Stimulated activated CD4-positive, alpha-beta T cell treated with anti-CD3 and anti-CD28 coated beads, Interleukin-4, amount 100 ng/mL, for 4 hours (primary cell): ENCODE results near the gene TTC34.

Experiments
- DNase-seq, 2 experiments: peaks; one replicate each; pipeline ENCODE4 v3.0.0-alpha.2; 2020

The TTC34 gene

DNA sequence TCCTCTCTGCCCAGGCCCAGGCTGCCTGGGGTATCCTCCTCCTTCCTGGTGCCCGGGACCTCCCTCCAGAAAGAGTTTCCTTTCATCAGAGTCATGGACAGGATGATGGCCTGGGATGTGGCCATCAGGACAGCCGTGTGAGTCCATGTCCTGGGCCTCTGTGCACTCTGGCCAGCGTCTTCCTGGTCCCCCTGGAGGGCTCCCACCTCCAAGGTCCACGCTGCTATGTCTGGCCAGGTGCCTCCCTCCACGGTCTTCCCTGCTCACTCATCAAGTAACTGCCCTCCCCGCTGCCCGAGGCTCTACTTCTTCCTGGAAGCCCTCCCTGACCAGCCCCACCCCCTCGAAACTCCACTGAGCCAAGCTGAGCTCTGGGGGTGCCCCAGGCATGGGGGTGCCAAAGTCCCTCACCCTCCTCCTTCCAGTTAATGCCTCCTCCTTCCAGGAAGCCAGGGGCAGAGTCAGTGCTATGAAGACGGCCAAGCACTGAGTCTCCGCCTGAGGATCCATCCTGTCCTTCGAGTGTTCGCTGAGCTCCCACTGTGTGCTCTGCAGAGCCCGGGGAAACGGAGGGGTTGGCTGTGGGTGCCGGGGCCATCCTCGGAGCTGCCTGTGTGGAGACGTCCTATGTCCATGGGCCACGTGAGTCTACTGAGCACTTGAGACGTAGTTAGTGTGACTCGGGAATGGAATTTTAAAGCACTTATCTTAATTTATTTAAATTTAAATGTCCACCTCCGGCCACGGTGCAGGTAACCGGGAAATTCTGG lies 28.5 kb upstream of the TTC34 start:
- no peak for DNase-seq

DNA sequence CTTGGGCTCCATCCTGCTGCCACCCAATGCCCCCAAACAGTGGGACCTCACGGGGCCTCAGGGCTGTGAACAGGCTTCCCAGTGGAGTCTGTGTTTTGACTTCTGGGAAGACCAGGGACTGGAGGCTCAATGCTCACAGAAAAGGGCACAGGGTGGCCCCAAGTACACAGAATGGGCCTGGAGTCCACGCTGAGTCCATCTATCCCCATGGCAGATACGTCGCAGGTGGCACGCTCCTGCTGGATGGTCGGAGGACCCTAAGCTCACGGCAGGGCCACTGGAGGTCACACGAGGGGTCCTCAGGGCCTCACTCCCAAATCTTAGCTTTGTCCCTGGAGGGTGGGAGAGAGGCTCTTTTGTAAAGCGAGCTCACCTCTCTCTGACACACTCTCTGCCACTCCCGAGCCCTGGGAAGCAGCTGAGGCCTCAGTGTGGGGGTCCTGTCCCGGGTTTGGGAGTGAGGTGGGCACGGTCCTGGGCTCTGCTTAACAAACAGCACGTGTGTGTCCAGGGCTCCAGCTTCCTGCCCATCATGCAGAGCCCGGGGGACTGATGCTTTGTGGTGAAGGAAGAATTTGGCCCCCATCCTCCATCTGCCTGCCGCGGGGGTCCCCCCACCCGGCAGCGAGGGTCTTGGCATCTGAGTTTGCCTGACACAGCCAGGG lies 27.2 kb upstream of the TTC34 start:
- DNase-seq: no peak

DNA sequence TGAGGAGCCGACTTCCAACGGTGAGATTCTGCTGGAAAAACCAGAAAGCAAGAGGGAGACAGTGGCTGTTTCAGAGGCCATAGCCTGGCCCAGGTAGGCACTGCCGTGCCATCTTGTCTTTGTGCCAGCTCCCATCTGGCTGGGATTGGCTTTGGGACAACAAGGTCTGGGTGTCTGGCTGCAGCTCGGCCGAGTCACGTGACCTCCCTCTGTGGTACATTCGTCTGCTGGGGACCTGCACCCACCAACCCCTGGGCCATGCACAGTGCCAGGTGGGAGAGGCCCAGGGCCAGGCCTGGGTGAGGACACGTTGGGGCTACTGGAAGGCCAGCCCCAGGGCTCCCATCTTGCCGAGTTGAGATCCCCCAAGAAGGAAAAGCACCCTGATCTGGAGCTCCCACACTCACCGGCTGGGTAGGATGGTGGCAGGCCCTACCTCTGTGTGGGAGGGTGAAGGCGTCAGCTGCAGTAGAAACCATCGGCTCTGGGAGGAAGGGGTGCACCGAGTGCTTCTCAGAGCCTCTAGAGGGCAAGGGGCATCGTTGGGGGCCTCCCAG lies 25.3 kb upstream of the TTC34 start:
- DNase-seq: no peak

DNA sequence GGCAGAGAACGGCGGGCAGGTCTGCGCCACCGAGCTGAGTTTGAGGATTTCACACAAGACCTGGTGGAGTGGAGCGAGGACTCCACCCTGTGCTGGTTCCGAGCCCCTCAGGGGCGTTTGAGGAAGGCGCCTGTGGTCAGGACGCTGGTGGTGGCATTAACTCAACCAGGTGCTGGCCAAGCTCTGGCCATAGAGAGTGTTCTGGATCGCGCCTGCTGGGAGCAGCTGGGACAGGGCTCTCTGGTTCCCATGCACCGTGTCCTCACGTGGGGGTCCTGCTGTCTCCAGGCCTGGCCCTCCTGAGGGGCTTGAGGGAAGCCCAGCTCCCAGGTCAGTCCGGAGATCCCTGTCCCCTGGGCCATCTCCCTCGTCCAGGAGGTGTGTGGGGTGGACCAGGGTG lies 24.8 kb upstream of the TTC34 start:
- no peak for DNase-seq

DNA sequence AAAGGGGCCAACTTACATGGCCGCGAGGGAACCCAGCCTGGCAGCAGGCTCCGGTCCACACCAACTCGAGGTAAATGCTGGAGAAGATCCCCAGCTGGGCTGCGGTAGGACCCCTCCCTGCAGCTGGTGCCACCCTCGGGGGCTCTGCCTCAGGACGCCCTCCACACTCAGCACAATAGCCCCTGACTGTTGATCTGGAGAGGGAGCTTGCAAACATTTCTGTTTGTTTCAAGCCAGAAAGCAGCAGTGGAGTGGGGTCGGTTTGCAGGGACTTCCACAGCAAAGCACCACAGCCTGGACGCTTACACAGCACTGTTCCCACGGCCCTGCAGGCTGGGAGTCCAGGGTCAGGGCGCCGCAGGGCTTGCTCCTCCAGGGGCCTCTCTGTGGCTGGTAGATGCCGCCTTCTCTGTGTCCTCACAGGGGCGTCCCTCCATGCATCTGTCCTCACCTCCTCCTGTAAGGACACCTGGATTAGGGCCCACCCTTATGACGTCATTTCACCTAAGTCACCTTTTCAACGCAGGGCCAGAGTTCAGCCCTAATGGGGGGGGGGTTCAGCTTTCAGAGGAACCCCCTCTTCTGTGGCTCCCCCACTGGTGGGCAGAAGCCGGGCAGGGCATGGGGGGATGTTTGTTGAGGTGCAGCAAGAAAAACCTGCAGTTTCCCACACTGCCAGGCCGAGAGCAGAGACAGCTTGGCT lies 24.1 kb upstream of the TTC34 start:
- no peak for DNase-seq

DNA sequence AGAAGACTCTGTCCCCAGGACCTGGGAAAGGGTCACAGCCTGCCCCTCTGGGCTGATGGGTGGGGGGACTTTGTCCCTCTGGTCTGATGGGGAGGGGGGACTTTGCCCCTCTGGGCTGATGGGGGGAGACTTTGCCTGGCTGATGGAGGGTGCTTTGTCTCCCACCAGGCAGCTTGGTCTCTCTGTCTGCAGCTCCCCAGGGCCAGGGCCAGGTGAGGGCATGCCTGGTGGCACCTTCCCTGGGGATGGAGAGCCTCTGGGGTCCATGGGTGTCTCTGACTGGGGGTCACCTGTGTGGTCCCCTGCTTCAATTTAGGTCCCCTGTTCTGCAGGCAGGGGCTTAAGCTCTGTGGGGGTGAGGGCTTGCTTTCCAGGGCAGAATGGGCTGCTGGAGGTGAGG lies 23.5 kb upstream of the TTC34 start:
- no peak for DNase-seq

DNA sequence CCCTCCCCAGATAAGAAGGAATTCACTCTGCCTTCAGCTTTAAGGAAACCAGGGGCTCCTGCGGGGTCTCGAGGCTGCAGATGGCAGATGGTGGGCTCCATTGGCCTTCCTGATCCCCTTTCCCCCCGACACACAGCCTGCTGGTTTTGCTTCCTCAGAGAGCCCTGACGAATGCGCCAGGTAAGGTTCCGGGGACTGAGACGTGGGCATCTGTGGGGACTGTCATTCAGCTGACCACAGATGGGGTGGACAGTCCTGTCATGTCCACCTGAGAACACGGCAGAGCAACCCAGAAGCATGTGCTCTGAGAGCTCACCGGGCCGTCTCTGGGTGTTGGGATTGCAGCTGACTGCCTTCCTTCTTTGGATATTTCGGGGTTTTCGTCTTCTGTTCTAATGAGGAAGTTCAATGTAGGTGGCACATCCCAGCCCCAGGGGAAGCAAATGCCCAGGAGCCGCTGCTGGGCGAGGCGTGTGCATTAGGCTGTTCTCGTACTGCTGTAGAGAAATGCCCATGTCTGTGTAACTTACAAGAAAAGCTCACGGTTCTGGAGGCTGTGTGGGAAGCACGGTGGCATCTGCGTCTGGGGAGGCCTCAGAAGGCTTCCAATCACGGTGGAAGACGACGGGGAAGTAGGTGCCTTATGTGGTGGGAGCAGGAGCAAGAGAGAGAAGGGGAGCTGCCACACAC lies 22.6 kb upstream of the TTC34 start:
- no peak for DNase-seq

DNA sequence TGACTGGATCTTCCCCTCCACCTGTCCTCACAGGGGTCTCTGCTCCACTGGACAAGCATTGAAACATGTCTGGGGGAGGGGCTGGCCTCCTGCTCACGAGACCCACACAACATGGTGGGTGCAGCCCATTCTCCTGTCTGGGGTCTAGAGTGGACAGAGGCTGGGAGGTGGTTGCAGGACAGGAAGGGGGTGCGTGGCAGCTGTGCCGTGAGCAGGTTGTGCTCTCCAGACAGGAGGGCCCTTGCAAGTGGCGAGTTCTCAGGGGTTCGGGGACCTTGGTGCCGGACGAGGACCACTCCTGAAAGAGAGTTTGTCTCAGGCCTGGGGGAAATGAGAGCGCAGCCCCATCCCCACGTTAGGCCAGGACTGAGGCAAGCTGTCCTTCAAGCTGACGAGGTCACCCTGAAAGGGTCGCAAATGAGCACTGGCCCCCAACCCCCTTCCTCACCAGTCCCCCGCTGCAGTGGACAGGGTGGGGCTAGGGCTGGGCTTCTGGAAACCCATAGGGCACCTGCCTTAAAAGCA lies 21.2 kb upstream of the TTC34 start:
- DNase-seq: no peak

DNA sequence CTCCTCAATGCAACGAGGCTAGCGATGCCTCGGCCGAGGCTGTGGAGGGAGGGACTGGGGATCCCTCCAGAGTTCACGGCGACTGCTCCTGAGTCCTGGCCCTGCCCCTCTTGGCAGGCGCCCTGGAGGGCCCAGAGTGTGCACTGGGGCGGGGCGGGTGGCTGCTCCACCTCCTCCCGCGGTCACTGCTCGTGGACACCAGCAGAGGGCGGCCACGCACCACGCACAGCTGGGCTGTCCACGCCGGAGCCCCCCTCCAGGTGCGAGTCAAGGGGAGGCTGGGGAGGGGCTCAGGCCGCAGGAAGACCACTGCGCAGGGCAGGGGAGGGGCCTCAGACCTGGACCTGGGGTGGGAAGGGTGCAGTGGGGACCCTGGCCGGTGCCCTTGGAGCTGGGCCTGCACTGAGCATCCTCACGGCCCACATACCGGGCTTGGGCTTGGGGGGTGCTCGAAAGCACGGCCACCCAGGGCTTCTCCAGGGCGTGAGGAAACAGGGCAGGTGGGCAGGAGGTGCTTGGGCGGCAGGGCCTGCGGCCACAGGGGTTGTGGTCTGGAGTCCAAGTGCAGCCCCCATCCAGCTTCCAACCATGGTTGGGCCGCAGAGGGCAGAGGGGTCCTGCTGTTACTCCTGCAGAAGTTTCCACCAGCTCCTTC lies 20.6 kb upstream of the TTC34 start:
- peak; percentile 17 to 39 for DNase-seq

DNA sequence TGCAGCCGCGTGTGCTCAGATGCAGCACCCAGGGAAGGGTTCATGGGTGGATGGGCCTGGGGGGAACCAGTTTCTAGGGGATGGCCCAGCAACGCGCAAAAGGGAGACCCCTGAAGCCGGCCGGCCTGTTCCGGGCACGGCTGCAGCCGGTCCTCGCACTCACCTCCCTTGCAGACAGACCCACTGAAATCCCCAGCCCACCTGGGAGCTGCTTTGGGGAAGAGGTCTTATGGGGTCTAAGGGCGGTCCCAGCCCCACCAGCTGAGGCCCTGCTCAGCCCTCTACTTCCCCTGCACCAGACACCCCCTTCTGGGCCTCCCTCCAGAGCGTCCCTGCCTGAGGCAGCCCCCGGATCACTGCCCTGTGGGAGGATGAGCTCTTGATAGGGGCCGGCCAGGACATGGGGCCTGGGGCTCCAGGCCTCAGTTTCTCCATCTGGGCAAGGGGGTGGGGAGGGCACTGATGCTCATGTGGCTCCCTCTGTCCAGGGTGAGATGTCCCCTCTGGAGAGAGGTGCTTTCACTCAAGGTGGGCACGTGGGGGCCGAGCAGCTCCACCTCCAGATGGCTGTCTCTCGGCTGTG lies 20.0 kb upstream of the TTC34 start:
- no peak for DNase-seq

DNA sequence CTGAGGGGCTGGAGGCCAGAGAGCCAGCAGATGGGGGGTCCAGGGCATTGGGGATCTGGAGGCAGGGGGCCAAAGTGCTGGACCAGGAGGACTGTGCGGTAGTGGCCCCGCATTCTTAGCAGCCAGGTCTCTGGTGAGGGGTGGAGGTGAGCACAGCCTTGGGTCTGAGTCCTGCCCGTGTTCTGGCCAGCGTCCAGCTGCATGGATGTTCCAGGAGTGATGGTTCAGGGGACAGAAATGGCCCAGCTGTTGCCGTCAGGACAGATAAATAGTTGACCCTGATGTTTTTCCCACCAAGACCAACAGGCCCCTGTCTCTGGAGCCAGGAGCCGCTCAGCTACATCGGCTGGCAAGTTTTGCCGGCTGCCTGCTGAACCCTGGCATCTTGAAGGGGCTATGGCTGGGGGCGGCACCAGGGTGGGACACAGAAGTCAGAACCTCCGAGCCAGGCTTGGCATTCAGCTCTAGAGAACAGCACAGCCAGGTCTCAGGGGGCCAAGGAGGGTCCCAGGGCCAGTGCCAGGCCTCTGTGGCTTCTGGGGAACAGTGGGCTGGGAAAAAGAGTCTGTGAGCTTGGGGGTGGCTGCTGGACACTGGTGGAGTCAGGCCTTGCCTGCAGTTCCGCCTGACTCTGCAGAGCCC lies 19.4 kb upstream of the TTC34 start:
- DNase-seq: no peak

DNA sequence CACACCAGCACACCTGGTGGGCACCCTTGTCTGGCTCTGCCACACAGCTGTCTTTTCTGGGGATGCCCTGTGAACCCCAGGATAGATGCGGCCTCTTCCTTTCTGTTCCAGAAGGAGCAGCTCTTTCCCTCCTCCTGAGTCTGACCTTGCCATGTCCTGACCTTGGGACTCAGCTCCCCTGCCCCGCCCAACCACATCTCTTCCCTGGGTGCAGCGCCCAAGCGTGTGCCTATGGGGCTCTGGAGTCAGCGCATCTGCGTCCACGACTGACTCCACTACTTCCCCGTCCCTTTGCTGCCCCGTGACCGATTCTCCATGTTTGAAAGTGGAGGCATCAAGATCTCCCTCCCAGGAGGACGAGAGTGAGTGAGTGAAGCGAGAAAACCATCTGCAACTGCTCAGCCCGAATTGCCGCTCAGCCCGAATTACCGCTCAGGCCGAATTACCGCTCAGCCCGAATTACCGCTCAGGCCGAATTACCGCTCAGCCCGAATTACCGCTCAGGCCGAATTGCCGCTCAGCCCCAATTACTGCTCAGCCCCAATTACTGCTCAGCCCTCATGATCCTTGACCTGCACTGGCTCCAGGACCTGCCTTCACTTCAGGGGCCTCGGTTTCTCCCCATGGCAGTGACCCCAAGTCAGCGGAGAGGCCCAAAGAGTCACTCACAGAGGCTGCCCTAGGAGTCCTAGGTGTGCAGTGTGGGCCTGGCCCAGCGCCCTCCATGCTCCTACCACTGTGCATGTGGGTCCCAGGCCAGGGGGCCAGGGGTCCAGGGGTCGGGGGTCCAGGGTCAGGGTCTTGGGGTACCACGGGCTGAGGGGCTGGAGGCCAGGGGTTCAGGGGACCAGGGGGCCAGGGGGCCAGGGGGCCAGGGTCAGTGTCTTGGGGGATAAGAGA lies 18.6 kb upstream of the TTC34 start:
- DNase-seq: no peak

DNA sequence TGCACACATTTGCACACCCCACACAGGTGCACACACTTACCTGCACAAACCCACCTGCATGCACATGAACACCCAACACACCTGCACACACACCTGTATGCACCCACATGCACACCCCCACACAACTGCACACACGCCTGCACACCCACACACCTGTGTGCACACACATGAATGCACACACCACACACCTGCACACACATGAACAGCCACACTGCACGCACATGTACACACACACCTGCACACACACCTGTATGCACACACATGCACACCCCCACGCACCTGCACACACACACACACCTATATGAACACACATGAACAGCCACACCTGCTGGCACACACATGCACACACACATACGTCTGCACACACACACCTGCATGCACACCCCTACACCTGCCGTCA lies 17.9 kb upstream of the TTC34 start:
- no peak for DNase-seq

DNA sequence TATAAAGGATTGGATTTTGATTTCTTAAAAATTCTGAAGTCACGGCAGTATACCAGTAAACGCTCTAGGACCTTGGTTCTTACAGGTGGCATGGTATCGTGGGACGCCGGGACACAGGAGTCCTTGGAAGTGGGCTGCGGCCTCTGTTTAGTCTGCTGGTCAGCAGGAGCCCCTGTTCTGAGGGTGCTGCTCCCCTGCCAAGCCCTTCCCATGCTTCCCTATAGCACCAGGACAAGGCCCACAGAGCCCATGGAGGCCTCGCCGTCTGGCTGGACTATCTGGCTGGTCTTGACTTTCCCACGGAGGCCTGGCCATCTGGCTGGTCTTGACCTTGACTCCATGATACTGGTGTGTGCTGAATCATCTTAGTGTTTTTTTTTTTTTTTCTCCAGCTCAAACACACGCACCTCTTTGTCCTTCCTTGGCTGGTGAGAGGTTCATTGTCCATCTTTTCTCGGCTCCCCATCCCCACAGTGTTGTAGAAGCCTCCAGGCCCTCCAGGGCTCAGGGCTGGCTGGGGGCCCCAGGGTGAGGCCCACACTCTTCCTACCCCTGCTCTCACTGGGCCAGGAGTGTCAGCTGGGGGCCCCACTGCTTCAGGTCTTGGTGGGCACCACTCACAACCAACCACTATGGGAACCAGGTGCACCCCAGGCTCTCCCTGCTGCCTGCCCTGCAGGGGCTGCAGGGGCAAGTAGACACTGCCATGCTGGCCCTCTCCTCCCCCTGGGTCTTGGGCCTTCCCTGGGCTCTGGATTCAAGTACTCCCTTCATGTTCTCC lies 16.5 kb upstream of the TTC34 start:
- DNase-seq: no peak

DNA sequence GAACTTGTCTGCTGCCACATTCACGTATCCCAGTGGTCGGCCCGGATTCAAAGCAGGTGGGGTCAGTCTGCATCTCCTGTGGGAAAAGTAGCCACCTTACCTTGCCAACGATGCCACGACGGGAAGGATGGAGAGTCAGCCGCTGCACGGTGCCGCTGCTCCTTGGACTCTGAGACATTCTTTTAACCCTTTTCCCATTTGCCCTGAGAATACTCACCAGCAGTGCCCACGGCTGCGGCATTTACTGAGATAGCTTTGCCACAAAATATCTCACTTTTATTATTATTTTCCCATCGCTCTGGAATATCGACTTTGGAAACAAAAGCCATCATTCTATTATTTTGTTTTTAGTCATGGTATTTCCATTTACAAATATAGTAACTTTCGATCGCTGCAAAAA lies 15.3 kb upstream of the TTC34 start:
- DNase-seq: no peak

DNA sequence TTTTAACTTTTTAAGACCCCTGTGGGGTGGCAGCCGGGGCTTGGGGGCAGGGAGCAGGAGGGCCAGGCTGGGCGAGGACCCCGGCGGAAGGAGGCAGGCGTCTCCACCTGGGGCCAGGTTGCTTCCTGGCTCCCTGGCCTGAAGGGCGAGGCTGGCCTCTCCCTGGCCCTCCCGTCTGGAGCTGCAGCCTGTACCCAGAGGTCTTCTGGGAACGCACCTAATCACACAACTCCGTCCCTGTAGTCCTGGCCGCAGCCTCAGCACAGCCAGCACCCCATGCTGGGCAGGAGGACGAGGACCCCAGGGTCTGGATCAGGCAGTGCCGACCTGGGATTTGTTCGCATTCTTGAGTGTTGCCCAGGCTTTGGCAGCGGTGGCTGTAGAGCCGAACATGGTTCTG lies 14.1 kb upstream of the TTC34 start:
- no peak for DNase-seq

DNA sequence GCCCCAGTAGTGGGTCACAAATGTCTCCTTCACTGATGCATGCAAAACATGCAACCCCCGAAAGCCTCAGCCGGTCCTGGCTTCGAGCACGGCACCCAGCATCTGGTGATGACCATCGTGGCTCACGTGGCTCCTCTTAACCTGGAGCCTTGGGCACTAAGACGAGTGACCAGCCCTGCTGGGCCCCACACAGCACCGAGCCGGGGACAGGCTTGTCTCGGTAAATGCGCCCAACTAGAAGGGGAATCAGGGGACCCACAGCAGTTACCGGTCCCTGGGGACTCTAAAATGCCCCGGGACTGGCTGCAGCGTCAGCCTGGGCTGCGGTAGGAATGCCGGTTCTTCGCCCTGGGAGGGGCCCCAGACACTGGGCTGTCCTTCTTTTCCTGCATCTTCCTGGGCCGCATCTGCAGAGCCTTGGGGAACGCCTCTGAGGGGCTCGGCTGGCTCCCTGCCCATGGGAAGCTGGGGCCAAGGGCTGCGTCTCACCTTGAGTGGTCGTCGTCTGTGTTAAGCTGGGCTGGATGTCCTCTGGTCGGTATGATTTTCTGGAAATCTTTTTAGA lies 13.1 kb upstream of the TTC34 start:
- DNase-seq: no peak

DNA sequence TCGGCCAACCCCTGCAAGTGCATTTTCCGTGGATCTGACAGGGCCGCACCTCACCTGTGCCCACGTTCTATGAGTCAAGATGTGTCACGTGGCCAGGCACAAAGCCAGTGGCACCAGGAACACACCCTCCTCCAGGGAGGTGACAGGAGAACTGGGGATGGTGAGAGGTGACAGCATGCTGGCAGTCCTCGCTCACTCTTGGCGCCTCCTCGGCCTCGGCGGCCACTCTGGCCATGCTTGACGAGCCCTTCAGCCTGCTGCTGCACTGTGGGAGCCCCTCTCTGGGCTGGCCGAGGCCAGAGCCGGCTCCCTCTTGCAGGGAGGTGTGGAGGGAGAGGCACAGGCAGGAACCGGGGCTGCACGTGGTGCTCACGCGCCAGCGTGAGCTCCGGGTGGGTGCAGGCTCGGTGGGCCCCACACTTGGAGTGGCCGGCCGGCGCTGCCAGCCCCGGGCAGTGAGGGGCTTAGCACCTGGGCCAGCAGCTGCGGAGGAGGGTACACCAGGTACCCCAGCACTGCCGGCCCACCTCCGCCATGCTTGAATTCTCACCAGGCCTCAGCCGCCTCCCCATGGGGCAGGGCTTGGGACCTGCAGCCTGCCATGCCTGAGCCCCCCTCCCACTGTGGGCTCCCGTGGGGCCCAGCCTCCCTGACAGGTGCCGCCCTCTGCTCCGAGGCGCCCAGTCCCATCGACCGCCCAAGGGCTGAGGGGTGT lies 11.6 kb upstream of the TTC34 start:
- DNase-seq: no peak

DNA sequence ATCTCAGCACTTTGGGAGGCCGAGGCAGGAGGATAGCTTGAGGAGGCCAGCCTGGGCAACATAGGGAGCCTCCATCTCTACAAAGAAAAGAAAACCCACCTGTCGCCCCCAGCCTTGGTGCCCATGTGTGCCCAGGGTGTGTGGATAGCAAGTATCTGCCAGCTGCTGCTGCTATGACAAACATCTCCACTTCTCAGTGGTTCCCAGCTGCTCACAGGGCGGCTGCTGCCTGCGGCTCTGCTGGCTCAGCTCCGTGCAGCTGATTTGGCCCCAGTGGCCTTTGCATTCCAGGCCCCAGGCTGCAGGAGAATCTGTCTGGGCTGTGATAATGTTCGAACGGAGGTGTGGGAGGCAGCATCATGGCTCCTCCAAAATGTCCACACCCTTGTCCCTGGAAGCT lies 10.6 kb upstream of the TTC34 start:
- no peak for DNase-seq
